Immature natural killer cell (primary cell): ENCODE measurements around the gene HDAC4. TPM values are rescaled to one million over a fixed set of nuclear protein-coding genes. Genes with fewer than 3 reads are reported as not detected.

Experiments used
- DNase-seq, 3 donors: peaks; one replicate each; pipeline ENCODE4 v3.0.0; 2022; ENCODE audit warnings: mixed read lengths in 1 of 3
- H3K27ac Mint-ChIP-seq, 6 donors: one replicate each; pipeline ENCODE4 v1.8.0; 2020; ENCODE audit warnings: mixed read lengths in 6 of 6, mild to moderate bottlenecking in 5 of 6, inconsistent platforms in 4 of 6, moderate library complexity in 3 of 6
- H3K27me3 Mint-ChIP-seq, 3 donors: one replicate each; pipeline ENCODE4 v1.8.0; 2020 to 2021; ENCODE audit warnings: low read depth in 3 of 3, mild to moderate bottlenecking in 3 of 3, mixed read lengths in 3 of 3, moderate library complexity in 3 of 3, inconsistent platforms in 1 of 3
- H3K36me3 Mint-ChIP-seq, 3 donors: one replicate each; pipeline ENCODE4 v1.8.0; 2020; ENCODE audit warnings: mixed read lengths in 3 of 3, inconsistent platforms in 2 of 3, mild to moderate bottlenecking in 2 of 3
- H3K4me1 Mint-ChIP-seq, 2 donors: one replicate each; pipeline ENCODE4 v1.8.0; 2020; ENCODE audit warnings: inconsistent platforms in 2 of 2, mild to moderate bottlenecking in 2 of 2, mixed read lengths in 2 of 2, moderate library complexity in 1 of 2
- H3K4me3 Mint-ChIP-seq, 5 donors: one replicate each; pipeline ENCODE4 v1.8.0; 2020; ENCODE audit warnings: mild to moderate bottlenecking in 5 of 5, mixed read lengths in 5 of 5, inconsistent platforms in 3 of 5, moderate library complexity in 3 of 5
- H3K9me3 Mint-ChIP-seq, 6 donors: one replicate each; pipeline ENCODE4 v1.8.0; 2020; ENCODE audit warnings: mild to moderate bottlenecking in 6 of 6, mixed read lengths in 6 of 6, inconsistent platforms in 4 of 6, moderate library complexity in 3 of 6
- polyA plus RNA-seq, 3 donors: library from polyadenylated mRNA; unstranded; fragments of 300-500 nt; fragmentation: Illumina TruSeq; gene quantifications; one replicate each; pipeline ENCODE4 v1.2.3, GENCODE V29; 2021

Gene HDAC4
- polyA plus RNA-seq, 3 donors from 2014 or later = 1.9 to 8.1 (median 5.1) TPM

DNA sequence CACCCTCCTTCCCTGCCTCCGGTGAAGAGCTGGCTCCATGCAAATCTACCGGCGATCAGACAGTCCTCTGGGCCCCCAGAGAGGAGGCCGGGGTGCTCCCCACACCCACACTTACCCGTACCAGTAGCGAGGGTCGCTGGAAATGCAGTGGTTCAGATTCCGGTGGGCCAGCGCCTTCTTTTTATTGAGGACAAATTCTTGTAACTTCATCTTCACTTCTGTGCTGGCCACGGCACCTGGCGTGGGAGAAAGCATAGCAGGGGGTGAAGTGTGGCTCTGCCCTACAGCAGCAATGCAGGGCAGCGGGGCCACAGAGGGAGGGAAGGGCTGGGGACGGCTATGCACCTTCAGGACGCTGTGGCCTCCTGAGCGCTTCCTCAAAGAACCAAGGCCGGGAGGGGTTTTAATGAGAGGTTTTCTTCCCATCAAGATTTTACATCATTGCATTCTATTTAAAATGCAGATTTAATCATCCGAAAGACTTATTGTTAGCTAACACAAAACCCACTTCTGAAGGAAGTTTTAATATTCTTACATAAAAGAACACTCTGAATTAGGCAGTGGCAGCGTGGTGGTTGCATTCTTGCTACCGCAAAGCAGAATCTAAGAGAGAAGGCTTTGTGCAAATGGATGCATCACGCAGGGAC, 237.0 kb downstream of the HDAC4 start:
- H3K4me1 Mint-ChIP-seq = peaks cover 48% of the 10 kb centered on the region in 2 donors
- DNase-seq = no peak
- H3K27ac Mint-ChIP-seq = peak overlapping the region in 3 of 6 donors; percentile 68 to 82 (median 79)
- H3K36me3 Mint-ChIP-seq = peaks cover 13 to 40% (median 29%) of the 10 kb centered on the region in 3 donors
- peak overlapping the region; percentile 36 to 75 (median 63) for H3K4me3 Mint-ChIP-seq
- peaks cover 0 to 5% (median under 1%) of the 10 kb centered on the region in 6 donors for H3K9me3 Mint-ChIP-seq
- H3K27me3 Mint-ChIP-seq = peaks cover 0 to 4% (median 2%) of the 10 kb centered on the region in 3 donors

DNA sequence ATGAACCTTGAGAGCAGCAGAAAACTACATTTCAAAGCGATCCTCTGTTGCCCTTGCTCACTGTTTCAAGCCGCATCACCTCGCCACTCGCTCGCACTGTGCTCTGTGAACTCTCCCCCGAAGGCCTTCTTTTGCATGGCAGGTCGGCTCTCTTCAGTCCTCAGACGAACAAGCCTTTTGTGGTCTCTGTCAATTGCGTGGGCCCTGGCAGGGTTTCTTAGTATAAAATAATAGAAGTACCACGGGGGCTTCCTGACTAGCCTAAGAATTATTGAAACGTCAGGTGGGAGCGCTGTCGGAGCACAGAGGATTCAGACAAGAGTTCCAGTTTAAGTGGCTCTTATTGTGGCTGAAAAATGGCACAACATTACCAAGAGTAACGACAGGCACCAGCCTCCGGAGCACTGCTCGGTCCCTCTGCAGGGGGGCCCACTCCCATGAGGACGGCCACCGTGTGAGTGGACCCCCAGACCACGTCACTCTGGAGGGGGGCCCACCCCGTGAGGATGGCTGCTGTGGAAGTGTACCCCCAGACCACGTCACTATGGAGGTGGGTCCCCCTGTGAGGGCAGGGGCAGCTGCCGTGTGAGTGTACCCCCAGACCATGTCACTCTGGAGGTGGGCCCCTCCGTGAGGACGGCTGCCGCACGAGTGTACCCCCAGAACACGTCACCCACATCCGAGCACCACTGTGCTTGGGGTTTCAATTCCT, 237.7 kb downstream of the HDAC4 start:
- no peak overlapping the region for H3K27ac Mint-ChIP-seq
- peaks cover 0 to 5% (median under 1%) of the 10 kb centered on the region in 6 donors for H3K9me3 Mint-ChIP-seq
- DNase-seq = no peak
- H3K27me3 Mint-ChIP-seq = peaks cover 0 to 6% (median 4%) of the 10 kb centered on the region in 3 donors
- peaks cover 48 to 51% of the 10 kb centered on the region in 2 donors for H3K4me1 Mint-ChIP-seq
- no peak overlapping the region for H3K4me3 Mint-ChIP-seq
- peaks cover 15 to 41% (median 32%) of the 10 kb centered on the region in 3 donors for H3K36me3 Mint-ChIP-seq

DNA sequence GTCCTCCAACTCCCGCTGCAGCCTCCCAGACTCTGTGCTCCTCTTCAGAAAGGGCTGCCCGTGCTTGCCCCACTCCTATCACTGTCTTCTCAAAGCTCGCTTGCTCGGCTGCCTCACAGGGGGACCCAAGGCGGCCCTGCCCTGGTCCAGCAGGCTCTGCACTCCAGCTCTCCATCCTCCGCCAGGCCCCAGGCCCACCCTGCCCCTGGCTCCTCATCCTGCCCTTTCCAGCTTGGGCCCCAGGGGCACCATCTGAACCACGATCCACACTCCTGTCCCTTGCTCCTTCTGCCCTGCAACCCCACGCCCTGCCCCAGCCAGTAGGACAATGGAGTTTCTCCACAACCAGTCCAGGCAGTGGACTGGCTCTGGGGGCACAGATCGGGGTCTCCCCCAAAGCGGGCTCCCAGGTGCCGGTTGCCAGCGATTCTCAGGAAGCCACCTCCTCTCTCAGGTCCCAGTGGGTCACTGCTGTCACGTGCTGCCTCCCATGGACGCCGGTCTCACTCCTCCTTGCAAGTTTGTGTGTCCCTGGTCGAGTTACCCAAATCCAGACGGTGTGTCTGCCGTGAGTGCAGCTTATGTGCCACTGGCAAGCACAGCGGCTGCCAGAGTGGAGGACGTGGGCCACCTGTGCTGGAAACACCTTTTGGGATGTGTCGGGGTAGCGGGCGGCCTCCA, 238.5 kb downstream of the HDAC4 start:
- no peak overlapping the region for H3K27ac Mint-ChIP-seq
- DNase-seq = no peak
- H3K4me3 Mint-ChIP-seq = no peak overlapping the region
- peaks cover 15 to 37% (median 32%) of the 10 kb centered on the region in 3 donors for H3K36me3 Mint-ChIP-seq
- H3K9me3 Mint-ChIP-seq = peaks cover 0 to 5% (median under 1%) of the 10 kb centered on the region in 6 donors
- peaks cover 48 to 51% of the 10 kb centered on the region in 2 donors for H3K4me1 Mint-ChIP-seq
- peaks cover 0 to 6% (median 4%) of the 10 kb centered on the region in 3 donors for H3K27me3 Mint-ChIP-seq

DNA sequence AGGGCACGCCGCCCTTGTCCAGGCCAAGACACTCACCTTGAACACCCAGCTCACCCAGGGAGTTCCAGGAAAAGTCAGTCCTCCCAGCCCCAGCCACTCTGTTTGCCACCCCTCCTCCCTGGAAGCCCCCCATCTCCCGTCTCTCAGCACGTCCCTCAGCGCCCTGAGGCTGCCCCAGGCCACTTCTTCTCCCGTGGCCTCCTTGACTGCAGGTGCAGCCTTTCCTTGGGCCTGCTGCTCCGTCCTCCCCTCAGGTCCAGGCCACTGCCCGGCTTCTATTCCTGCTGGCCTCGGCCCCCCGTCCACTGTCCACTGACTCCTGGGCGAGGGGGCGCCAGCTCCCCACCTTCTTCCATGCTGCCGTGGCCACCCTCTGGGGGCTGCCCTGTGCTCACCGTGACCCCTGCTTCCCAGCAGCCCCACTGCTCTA, 239.1 kb downstream of the HDAC4 start:
- DNase-seq = no peak
- peaks cover 48 to 51% of the 10 kb centered on the region in 2 donors for H3K4me1 Mint-ChIP-seq

DNA sequence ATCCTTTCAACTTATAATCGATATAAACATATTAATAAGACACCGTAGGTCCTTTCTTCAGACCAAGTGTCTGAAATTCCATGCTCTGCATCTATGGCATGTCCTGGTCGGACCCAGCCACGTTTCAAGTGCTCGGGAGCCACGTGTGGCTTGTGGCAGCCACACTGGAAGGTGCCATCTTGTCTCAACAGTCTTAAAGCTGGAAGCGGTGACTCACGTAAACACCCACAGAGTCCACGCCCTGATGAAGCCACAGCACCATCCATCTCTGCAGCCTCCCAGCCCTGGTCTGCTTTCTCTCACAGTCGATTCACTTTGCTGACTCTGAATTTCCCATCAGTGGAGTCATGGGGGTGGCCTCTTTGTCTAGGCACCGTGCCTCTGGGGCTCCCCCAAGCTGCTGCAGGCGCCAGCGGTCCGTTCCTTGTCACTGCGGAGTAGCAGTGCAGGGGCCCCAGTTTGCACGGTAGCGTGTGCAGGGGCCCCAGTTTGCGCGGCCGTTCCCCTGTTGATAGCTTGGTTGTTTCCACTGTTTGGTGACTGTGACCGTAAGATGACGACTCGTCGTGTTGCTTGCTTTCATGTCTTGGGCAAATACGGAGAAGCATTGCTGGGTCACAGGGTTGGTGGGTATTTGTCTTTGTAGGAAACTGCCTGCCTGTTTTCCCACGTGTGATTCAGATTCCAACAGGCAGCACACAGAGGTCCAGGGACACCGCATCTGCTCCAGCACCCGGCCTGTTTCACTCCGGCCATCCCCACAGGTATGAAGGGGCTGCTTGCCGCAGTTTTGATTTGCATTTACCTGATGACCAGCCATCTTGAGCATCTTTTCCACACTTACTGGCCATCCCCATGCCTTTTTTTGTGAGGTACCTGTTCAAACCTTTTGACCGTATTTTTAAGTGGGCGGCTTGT, 240.3 kb downstream of the HDAC4 start:
- Mint-ChIP-seq H3K27me3 (peaks cover 0 to 8% (median 6%) of the 10 kb centered on the region in 3 donors), H3K4me3 (no peak overlapping the region), H3K4me1 (peaks cover 42 to 47% of the 10 kb centered on the region in 2 donors), H3K27ac (peak overlapping the region in 5 of 6 donors; percentile 21 to 64 (median 57)), H3K36me3 (peaks cover 10 to 46% (median 34%) of the 10 kb centered on the region in 3 donors), H3K9me3 (peaks cover 0 to 5% (median under 1%) of the 10 kb centered on the region in 6 donors)
- DNase-seq = no peak

More for the DNA sequence above, 239.1 kb downstream of the HDAC4 start:
- H3K27ac Mint-ChIP-seq = peak overlapping the region in 1 of 6 donors; percentile 7
- peaks cover 0 to 5% (median under 1%) of the 10 kb centered on the region in 6 donors for H3K9me3 Mint-ChIP-seq
- H3K36me3 Mint-ChIP-seq = peaks cover 14 to 38% (median 33%) of the 10 kb centered on the region in 3 donors
- no peak overlapping the region for H3K4me3 Mint-ChIP-seq
- peaks cover 0 to 6% (median 4%) of the 10 kb centered on the region in 3 donors for H3K27me3 Mint-ChIP-seq

DNA sequence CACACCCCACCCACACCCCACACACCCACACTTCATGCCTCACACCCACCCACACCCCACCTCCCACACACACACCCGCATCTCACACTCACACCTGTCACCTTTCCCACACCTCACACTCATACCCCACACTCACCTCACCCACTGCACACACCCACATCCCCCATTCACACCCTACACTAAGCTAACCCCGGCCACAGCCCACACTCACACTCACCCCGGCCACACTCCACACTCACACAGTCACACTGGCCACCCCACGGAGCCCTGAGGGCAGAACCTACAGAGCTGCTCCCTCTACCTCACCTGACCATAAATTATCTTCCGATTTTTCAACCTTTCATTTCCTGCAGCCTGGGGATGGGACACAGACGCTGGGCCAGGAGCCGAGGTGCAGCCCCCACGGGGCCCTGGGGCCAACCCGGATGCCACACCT, 241.3 kb downstream of the HDAC4 start:
- peaks cover 0 to 5% (median under 1%) of the 10 kb centered on the region in 6 donors for H3K9me3 Mint-ChIP-seq
- H3K4me3 Mint-ChIP-seq = no peak overlapping the region
- H3K4me1 Mint-ChIP-seq = peaks cover 32 to 37% of the 10 kb centered on the region in 2 donors
- peaks cover 0 to 10% (median 3%) of the 10 kb centered on the region in 3 donors for H3K27me3 Mint-ChIP-seq
- peak overlapping the region; percentile 29 to 86 (median 74) for H3K27ac Mint-ChIP-seq
- DNase-seq = no peak
- peaks cover 13 to 47% (median 30%) of the 10 kb centered on the region in 3 donors for H3K36me3 Mint-ChIP-seq

DNA sequence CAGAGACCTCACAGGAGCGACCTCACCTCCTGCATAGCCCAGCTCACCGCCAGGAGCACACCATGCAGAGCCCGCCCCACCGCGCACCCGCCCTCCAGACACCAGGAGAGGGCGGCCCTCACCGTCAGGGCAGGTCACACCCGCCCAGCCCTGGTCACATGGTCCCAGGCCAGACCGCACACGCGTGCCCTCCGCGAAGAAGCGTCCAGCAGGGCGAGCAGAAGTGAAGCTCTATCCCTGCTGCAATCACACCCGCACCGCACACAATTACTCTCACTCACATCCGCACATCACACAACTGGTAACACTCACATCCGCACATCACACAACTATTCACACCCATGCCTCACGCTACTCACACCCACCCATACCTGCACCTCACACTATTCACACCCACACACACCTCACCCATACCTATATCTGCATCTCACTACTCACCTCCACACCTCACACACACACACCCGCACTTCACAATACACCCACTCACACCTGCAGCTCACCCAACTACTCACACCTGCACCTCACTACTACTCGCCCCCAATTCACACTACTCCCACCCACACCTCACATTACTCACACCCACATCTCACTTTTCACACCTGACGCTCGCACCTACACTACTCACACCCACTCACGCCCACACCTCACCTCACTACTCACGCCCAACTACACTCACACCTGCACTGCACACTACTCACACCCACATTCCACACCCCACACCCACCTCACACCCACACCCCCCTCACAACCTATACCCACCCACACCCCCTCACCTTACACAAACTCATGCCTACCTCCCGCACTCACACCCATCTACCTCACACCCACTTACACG, 242.0 kb downstream of the HDAC4 start:
- H3K4me3 Mint-ChIP-seq = no peak overlapping the region
- H3K27me3 Mint-ChIP-seq = peaks cover 0 to 13% (median 3%) of the 10 kb centered on the region in 3 donors
- peak overlapping the region in 5 of 6 donors; percentile 15 to 69 (median 61) for H3K27ac Mint-ChIP-seq
- DNase-seq = no peak
- peaks cover 18 to 54% (median 28%) of the 10 kb centered on the region in 3 donors for H3K36me3 Mint-ChIP-seq
- peaks cover 0 to 5% (median under 1%) of the 10 kb centered on the region in 6 donors for H3K9me3 Mint-ChIP-seq
- peaks cover 26 to 31% of the 10 kb centered on the region in 2 donors for H3K4me1 Mint-ChIP-seq

DNA sequence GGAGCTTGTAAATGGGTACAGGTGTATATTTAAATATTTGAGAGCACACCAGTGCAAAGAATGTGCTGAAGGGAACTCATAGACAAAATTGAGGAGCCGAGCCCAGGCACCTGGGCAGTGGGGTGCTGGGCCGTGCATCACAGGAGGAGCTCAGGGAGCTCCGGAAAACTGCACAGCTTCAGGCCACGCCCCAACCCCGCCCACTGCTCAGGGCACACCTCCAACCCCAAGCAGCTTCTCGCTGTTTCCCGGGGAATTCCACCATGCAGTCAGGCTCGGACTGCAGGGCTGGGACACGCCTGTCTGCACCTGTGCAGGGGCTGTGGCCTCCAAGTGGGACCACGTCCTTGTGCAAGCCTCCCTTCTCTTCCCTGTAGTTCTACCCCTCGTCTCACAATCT, 243.0 kb downstream of the HDAC4 start:
- peaks cover 28 to 30% of the 10 kb centered on the region in 2 donors for H3K4me1 Mint-ChIP-seq
- H3K4me3 Mint-ChIP-seq = no peak overlapping the region
- DNase-seq = no peak
- H3K36me3 Mint-ChIP-seq = peaks cover 24 to 61% (median 31%) of the 10 kb centered on the region in 3 donors
- H3K9me3 Mint-ChIP-seq = peaks cover 0 to 5% (median under 1%) of the 10 kb centered on the region in 6 donors
- H3K27ac Mint-ChIP-seq = peak overlapping the region in 2 of 6 donors; percentile 34 to 69
- H3K27me3 Mint-ChIP-seq = peaks cover 0 to 14% (median 3%) of the 10 kb centered on the region in 3 donors

DNA sequence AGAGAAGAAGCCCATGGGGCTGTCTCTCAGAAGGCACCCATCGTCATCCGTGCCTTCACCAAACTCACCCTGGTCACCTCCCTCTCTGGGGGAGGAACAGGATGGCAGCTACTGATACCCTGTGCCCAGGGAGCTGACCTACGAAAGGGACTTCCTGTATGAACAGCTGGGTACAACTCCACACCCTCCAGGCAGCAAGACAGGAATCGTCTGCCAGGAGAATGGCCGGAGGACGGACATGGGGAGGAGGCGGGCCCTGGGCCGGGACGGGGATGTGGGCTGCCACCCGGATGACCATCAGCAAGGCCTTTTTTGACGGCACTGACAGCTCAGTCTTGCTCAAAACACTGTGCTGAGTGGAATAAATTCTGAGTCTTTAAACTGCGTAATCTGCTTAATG, 243.6 kb downstream of the HDAC4 start:
- Mint-ChIP-seq H3K27me3 (peaks cover 0 to 16% (median 2%) of the 10 kb centered on the region in 3 donors), H3K4me1 (peaks cover 31 to 35% of the 10 kb centered on the region in 2 donors), H3K9me3 (peaks cover 0 to 5% (median under 1%) of the 10 kb centered on the region in 6 donors), H3K36me3 (peaks cover 27 to 60% (median 31%) of the 10 kb centered on the region in 3 donors), H3K27ac (peak overlapping the region in 1 of 6 donors; percentile 34), H3K4me3 (no peak overlapping the region)
- no peak for DNase-seq

DNA sequence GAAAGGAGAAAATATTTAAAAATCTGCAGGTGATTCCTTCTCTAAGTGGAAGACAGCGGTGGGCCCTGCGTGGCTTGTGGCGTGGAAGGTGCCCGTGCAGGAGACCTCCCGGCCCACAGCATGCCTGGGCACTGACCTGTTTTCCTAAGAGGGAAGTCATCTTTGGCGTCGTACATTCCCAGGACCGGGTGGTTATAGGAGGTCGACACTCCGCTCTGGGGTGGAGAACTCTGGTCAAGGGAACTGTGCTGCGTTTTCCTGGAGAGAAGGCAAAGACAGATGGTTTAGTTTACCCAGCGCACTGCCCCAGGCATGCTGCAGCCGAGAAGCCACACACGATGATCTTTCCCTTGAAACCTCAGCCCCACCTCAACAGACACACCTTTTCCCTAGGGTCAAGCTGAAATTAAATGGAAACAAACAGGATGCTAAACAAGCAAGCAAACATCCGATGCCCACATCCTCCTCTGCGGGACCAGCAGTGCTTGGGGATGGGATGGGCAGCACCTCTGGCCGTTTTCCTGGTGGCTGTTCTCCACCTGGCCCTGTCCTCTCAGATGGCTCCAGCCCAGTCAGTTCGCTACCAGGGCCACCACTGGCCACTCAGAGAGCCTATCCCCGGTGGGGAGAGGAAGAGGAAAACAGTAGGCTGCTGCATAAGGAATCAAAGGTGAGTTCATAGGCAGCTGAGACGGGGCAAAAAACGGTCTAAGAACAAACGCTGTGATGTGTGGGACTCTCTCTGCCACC, 244.1 kb downstream of the HDAC4 start:
- H3K36me3 Mint-ChIP-seq = peaks cover 27 to 56% (median 31%) of the 10 kb centered on the region in 3 donors
- H3K27ac Mint-ChIP-seq = no peak overlapping the region
- H3K4me1 Mint-ChIP-seq = peaks cover 37 to 41% of the 10 kb centered on the region in 2 donors
- peaks cover 0 to 16% (median 2%) of the 10 kb centered on the region in 3 donors for H3K27me3 Mint-ChIP-seq
- no peak overlapping the region for H3K4me3 Mint-ChIP-seq
- peaks cover 0 to 5% (median under 1%) of the 10 kb centered on the region in 6 donors for H3K9me3 Mint-ChIP-seq
- no peak for DNase-seq

DNA sequence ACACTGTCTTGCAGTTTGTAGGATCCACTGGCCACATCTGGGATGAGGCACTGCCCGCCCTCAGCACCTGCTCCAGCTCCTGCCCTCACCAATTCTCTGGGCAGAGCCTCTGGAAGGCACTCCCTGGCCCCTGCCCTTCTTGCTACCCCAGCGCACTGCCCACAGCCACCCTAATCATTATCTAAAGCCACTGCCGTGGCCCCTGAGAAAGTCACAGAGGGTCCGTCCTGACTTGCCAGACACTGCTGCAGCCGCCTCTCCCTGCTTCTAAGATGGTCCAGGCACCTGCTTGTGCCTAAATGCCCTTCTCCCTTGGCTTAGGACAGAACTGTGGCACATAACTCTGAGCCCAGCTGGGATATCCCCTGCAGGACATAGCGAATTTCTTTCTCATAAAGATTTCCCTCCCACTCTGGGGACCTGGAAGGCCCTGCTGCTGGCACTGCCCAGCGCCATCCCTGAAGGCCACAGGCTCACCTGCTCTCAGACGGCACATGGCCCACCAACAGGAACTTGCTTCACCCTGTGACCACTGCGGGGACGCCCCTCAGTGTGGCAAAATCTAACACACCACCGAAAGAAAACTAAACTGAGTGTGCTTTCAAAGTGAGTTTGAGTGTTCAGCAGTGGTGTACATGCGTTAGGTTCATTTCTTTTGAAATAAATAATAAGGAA, 244.9 kb downstream of the HDAC4 start:
- Mint-ChIP-seq H3K4me3 (no peak overlapping the region), H3K36me3 (peaks cover 24 to 49% (median 25%) of the 10 kb centered on the region in 3 donors), H3K9me3 (peaks cover 0 to 5% (median under 1%) of the 10 kb centered on the region in 6 donors), H3K4me1 (peaks cover 41 to 43% of the 10 kb centered on the region in 2 donors), H3K27ac (no peak overlapping the region), H3K27me3 (peaks cover 0 to 18% (median 4%) of the 10 kb centered on the region in 3 donors)
- DNase-seq = no peak
